Measurements from ENCODE around the gene RBM45. TPM values are rescaled to one million over a fixed set of nuclear protein-coding genes. Genes with fewer than 3 reads are reported as not detected.
"Not testable (repeated sequence)": the region's sequence is repeated elsewhere in the genome, so short reads cannot be mapped to it uniquely, and the experiment has no call there.

RBM45 gene
- total RNA-seq, 1 experiment from 2014 or later: 10.5 TPM

- no TSS peak for BruUV-seq (replicated peaks)
- no peak overlapping the region for H3K9ac ChIP-seq (ENCODE audit: low read length)
- ChIA-PET CTCF (no interaction called here), POLR2A (ENCODE audit: unreplicated experiment) (no interaction called here)
- intact Hi-C loops (cut with micrococcal nuclease): no loop called here
- no peak overlapping the region for H3K4me3 ChIP-seq (ENCODE audit: low read length)
- no peaks in the 10 kb centered on the region for H3K27me3 ChIP-seq (ENCODE audit: low read length)
- peak; percentile 43 for ATAC-seq
- no peaks in the 10 kb centered on the region for H4K20me1 ChIP-seq (ENCODE audit: low read length)
- no peak overlapping the region for H2AFZ ChIP-seq (ENCODE audit: low read length)
- H3K79me2 ChIP-seq (ENCODE audit: low read length): no peaks in the 10 kb centered on the region
- no peaks in the 10 kb centered on the region for H3F3A ChIP-seq (ENCODE audit: low read length, unreplicated experiment)
- no peaks in the 10 kb centered on the region for H3K36me3 ChIP-seq (ENCODE audit: low read depth, low read length)
- no peaks in the 10 kb centered on the region for H3K9me3 ChIP-seq (ENCODE audit: low read length)
- DNase-seq: no peak
- TF ChIP-seq CTCF (conservative IDR thresholded peaks at IDR 0.05; ENCODE audit: low read depth, low read length) (no peak), EZH2 (IDR thresholded peaks at IDR 0.05; ENCODE audit: low read length, unreplicated experiment) (no peak)
- no peak overlapping the region for H3K27ac ChIP-seq (ENCODE audit: low read length)
- no peaks in the 10 kb centered on the region for H3K9me2 ChIP-seq (replicated peaks; ENCODE audit: low read length)
- peaks cover 4% of the 10 kb centered on the region for H3K4me1 ChIP-seq (ENCODE audit: insufficient read depth, low read length)
- no peak overlapping the region for H3K4me2 ChIP-seq (ENCODE audit: low read length)
Observed at GRCh38 chr2:178152977-178153376, 40.7 kb downstream of the RBM45 start.

GRCh38 chr2:178153878-178154277 is 41.6 kb downstream of the RBM45 start:
- H3F3A ChIP-seq (ENCODE audit: low read length, unreplicated experiment); intact Hi-C loops (cut with micrococcal nuclease); H2AFZ ChIP-seq (ENCODE audit: low read length); POLR2A ChIA-PET (ENCODE audit: unreplicated experiment); H3K27ac ChIP-seq (ENCODE audit: low read length); H3K4me2 ChIP-seq (ENCODE audit: low read length); H4K20me1 ChIP-seq (ENCODE audit: low read length); H3K27me3 ChIP-seq (ENCODE audit: low read length); BruUV-seq (replicated peaks); ATAC-seq; H3K9ac ChIP-seq (ENCODE audit: low read length); H3K9me2 ChIP-seq (replicated peaks; ENCODE audit: low read length); DNase-seq; H3K79me2 ChIP-seq (ENCODE audit: low read length); H3K36me3 ChIP-seq (ENCODE audit: low read depth, low read length); H3K9me3 ChIP-seq (ENCODE audit: low read length); H3K4me1 ChIP-seq (ENCODE audit: insufficient read depth, low read length); CTCF ChIA-PET; H3K4me3 ChIP-seq (ENCODE audit: low read length): not testable (repeated sequence)

GRCh38 chr2:178155524-178155923 is 43.3 kb downstream of the RBM45 start:
- Histone ChIP-seq H3K9ac (ENCODE audit: low read length) (no peak overlapping the region), H3K4me3 (ENCODE audit: low read length) (no peak overlapping the region), H2AFZ (ENCODE audit: low read length) (no peak overlapping the region), H3F3A (ENCODE audit: low read length, unreplicated experiment) (no peaks in the 10 kb centered on the region), H3K4me2 (ENCODE audit: low read length) (no peak overlapping the region), H3K79me2 (ENCODE audit: low read length) (no peaks in the 10 kb centered on the region), H3K27me3 (ENCODE audit: low read length) (no peaks in the 10 kb centered on the region), H3K27ac (ENCODE audit: low read length) (no peak overlapping the region), H3K9me2 (replicated peaks; ENCODE audit: low read length) (no peaks in the 10 kb centered on the region), H3K4me1 (ENCODE audit: insufficient read depth, low read length) (peaks cover 7% of the 10 kb centered on the region), H3K9me3 (ENCODE audit: low read length) (no peaks in the 10 kb centered on the region), H3K36me3 (ENCODE audit: low read depth, low read length) (no peaks in the 10 kb centered on the region), H4K20me1 (ENCODE audit: low read length) (no peaks in the 10 kb centered on the region)
- intact Hi-C loops (cut with micrococcal nuclease): no loop called here
- ATAC-seq: no peak
- CTCF ChIA-PET: no interaction called here
- no peak for TF ChIP-seq EZH2 (IDR thresholded peaks at IDR 0.05; ENCODE audit: low read length, unreplicated experiment)
- TF ChIP-seq CTCF (conservative IDR thresholded peaks at IDR 0.05; ENCODE audit: low read depth, low read length): no peak
- no peak for TF ChIP-seq EZH2phosphoT487 (IDR thresholded peaks at IDR 0.05; ENCODE audit: borderline replicate concordance, low read length)
- no peak for DNase-seq
- POLR2A ChIA-PET (ENCODE audit: unreplicated experiment): no interaction called here
- BruUV-seq (replicated peaks): no TSS peak
